Stomach (tissue), 4 donors: ENCODE measurements around the gene AATK.

Experiments
- POLR2A ChIP-seq, 4 donors: fragments of 450-650 bp; IDR thresholded peaks; one replicate each; pipeline ENCODE4 v1.6.1; 2016; ENCODE audit warnings: antibody characterized with exemption in 4 of 4, control low read depth in 2 of 4, mild to moderate bottlenecking in 1 of 4, moderate library complexity in 1 of 4
- POLR2AphosphoS5 ChIP-seq, 3 donors: sonication (generic); formaldehyde crosslinking; IDR thresholded peaks; one replicate each; pipeline ENCODE4 v1.6.1; 2016; ENCODE audit warnings: antibody characterized with exemption in 3 of 3
- TF ChIP-seq, protein P1 (sequence below), 7 experiments: fragments of 450-650 bp in 4 of 7; fragments of 200-600 bp in 3 of 7; sonication (generic) in 3 of 7; IDR thresholded peaks; one replicate each; pipeline ENCODE4 v1.5.1; 2016 to 2019; ENCODE audit warnings: antibody characterized with exemption in 7 of 7, control low read depth in 2 of 7, mild to moderate bottlenecking in 1 of 7

- no peak for TF ChIP-seq POLR2A (IDR thresholded peaks at IDR 0.05)
- TF ChIP-seq POLR2AphosphoS5 (IDR thresholded peaks at IDR 0.05), result no peak
- TF ChIP-seq, protein P1, sequence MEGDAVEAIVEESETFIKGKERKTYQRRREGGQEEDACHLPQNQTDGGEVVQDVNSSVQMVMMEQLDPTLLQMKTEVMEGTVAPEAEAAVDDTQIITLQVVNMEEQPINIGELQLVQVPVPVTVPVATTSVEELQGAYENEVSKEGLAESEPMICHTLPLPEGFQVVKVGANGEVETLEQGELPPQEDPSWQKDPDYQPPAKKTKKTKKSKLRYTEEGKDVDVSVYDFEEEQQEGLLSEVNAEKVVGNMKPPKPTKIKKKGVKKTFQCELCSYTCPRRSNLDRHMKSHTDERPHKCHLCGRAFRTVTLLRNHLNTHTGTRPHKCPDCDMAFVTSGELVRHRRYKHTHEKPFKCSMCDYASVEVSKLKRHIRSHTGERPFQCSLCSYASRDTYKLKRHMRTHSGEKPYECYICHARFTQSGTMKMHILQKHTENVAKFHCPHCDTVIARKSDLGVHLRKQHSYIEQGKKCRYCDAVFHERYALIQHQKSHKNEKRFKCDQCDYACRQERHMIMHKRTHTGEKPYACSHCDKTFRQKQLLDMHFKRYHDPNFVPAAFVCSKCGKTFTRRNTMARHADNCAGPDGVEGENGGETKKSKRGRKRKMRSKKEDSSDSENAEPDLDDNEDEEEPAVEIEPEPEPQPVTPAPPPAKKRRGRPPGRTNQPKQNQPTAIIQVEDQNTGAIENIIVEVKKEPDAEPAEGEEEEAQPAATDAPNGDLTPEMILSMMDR (IDR thresholded peaks at IDR 0.05), result no peak
Measured at GRCh38 chr17:81128338-81128737, 37.7 kb downstream of the AATK start.
